Measurements from ENCODE around the gene DGUOK. TPM values are rescaled to one million over a fixed set of nuclear protein-coding genes. Genes with fewer than 3 reads are reported as not detected.
A peak's percentile ranks its signal among the peaks of the same experiment; 100 is the strongest.

The DGUOK gene
- total RNA-seq, 4 donors from 2014 or later: 24.2 to 44.5 (median 39.7) TPM

DNA sequence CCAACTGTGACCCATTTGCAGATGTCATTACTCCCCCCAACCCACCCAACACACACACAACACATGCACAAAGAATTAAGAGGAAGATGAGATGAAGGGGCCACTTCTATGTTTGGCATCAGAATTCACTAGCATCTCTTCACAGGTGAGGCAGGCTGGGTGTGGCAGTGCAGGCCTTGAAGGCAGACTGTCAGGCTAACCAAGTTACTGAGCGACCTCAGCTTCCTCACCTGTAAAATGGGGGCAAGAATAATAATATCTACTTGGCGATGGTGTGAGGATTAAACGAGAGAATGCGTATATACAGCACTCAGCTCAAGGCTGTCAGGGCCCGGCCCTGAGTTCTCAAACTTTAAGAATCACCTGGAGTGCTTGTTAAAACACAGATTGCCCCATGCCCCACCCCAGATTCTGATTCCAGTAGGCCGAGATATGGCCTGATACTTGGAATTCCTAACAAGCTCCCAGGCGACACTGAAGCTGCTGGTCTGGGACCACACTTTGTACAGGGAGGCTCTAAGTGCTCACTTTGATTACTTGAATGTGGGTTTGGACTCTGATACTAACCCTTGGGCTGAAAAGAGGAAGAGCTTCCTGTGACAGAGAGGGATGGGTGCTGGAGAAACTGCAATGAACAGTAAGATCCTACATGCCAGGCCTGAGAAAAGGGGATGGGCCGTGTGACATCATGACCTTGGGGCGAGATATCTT lies 32.8 kb upstream of the DGUOK start:
- no peak for TF ChIP-seq POLR2A (IDR thresholded peaks at IDR 0.05)
- TF ChIP-seq, protein P1, sequence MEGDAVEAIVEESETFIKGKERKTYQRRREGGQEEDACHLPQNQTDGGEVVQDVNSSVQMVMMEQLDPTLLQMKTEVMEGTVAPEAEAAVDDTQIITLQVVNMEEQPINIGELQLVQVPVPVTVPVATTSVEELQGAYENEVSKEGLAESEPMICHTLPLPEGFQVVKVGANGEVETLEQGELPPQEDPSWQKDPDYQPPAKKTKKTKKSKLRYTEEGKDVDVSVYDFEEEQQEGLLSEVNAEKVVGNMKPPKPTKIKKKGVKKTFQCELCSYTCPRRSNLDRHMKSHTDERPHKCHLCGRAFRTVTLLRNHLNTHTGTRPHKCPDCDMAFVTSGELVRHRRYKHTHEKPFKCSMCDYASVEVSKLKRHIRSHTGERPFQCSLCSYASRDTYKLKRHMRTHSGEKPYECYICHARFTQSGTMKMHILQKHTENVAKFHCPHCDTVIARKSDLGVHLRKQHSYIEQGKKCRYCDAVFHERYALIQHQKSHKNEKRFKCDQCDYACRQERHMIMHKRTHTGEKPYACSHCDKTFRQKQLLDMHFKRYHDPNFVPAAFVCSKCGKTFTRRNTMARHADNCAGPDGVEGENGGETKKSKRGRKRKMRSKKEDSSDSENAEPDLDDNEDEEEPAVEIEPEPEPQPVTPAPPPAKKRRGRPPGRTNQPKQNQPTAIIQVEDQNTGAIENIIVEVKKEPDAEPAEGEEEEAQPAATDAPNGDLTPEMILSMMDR (IDR thresholded peaks at IDR 0.05): no peak
- peak overlapping the region in 1 of 4 donors; percentile 46 for H3K4me3 ChIP-seq
- no peaks in the 10 kb centered on the region for H3K27me3 ChIP-seq
- no peaks in the 10 kb centered on the region for H3K36me3 ChIP-seq
- peaks cover 0 to 10% (median 0%) of the 10 kb centered on the region in 4 donors for H3K4me1 ChIP-seq
- H3K9me3 ChIP-seq: no peaks in the 10 kb centered on the region
- no peak for DNase-seq
- peak overlapping the region in 3 of 4 donors; percentile 13 to 88 (median 78) for H3K27ac ChIP-seq

DNA sequence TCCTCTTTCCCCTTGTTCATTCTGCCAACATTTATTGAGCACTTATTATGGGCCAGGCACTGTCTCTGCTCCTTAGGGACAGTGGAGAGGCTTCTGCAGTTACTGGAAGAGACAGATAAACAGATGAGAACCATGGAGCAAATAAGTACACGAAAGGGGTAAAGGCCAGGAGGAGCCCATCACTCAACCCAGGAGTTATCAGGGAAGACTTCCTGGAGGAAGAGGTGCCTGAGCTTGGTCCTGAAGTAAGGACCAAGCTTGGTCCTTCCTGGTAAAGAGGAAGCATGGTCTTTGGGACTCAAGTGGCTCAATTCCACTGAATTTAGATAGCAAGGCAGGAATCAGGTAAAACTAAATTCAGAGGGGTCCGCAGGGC lies 32.2 kb upstream of the DGUOK start:
- H3K27ac ChIP-seq: peak overlapping the region in 2 of 4 donors; percentile 78 to 88
- peak overlapping the region in 1 of 4 donors; percentile 46 for H3K4me3 ChIP-seq
- no peaks in the 10 kb centered on the region for H3K9me3 ChIP-seq
- no peak for DNase-seq
- TF ChIP-seq, protein P1 (IDR thresholded peaks at IDR 0.05): no peak
- no peak for TF ChIP-seq POLR2A (IDR thresholded peaks at IDR 0.05)
- H3K36me3 ChIP-seq: no peaks in the 10 kb centered on the region
- H3K4me1 ChIP-seq: peaks cover 0 to 10% (median 0%) of the 10 kb centered on the region in 4 donors
- H3K27me3 ChIP-seq: no peaks in the 10 kb centered on the region

DNA sequence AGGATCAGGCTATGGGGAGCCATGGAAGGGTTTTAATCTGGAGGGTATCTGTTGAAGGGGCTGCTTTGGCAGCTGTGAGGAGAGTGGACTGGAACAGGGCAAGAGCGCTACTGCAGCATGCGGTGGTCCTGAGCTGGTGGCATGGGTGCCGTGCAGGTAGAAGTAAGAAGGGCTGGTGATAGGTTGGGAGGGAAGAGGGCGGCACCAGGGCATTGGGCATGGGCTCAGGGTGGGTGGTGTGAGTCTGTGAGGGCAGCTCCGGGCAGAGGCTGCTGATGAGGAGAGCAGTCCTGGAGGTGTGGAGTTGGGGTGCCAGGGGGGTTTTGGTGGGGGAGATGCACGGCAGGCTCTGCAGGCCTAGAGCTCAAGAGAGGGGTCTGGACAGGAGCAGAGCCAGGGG lies 31.8 kb upstream of the DGUOK start:
- DNase-seq: no peak
- Histone ChIP-seq H3K4me1 (peaks cover 0 to 10% (median 0%) of the 10 kb centered on the region in 4 donors), H3K27me3 (no peaks in the 10 kb centered on the region), H3K9me3 (no peaks in the 10 kb centered on the region), H3K4me3 (peak overlapping the region in 1 of 4 donors; percentile 46), H3K27ac (peak overlapping the region in 2 of 4 donors; percentile 22 to 88), H3K36me3 (no peaks in the 10 kb centered on the region)
- no peak for TF ChIP-seq POLR2A (IDR thresholded peaks at IDR 0.05)

DNA sequence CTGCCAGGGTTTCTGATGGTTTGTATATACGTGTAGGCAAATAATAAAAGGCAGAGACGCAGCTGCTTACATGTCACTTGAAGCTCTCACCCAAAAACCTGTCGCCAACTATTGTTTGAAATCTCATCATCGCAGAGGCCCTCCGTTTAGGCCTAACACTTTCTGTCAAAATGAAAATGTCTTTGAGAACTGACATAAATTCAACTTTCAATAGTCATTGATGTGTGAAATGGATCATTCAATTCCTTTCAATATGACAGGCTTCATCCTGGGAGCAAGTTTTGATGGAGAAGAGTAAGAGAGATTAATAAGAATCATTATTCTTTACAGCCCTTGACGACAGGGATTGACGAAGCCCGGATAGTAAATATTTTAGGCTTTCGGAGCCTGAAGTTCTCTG lies 31.2 kb upstream of the DGUOK start:
- Histone ChIP-seq H3K4me3 (peak overlapping the region in 1 of 4 donors; percentile 46), H3K9me3 (no peaks in the 10 kb centered on the region), H3K36me3 (no peaks in the 10 kb centered on the region), H3K27ac (peak overlapping the region in 2 of 4 donors; percentile 2 to 88), H3K27me3 (no peaks in the 10 kb centered on the region), H3K4me1 (peaks cover 0 to 10% (median 0%) of the 10 kb centered on the region in 4 donors)
- DNase-seq: no peak
- TF ChIP-seq, protein P1 (IDR thresholded peaks at IDR 0.05): no peak
- no peak for TF ChIP-seq POLR2A (IDR thresholded peaks at IDR 0.05)

DNA sequence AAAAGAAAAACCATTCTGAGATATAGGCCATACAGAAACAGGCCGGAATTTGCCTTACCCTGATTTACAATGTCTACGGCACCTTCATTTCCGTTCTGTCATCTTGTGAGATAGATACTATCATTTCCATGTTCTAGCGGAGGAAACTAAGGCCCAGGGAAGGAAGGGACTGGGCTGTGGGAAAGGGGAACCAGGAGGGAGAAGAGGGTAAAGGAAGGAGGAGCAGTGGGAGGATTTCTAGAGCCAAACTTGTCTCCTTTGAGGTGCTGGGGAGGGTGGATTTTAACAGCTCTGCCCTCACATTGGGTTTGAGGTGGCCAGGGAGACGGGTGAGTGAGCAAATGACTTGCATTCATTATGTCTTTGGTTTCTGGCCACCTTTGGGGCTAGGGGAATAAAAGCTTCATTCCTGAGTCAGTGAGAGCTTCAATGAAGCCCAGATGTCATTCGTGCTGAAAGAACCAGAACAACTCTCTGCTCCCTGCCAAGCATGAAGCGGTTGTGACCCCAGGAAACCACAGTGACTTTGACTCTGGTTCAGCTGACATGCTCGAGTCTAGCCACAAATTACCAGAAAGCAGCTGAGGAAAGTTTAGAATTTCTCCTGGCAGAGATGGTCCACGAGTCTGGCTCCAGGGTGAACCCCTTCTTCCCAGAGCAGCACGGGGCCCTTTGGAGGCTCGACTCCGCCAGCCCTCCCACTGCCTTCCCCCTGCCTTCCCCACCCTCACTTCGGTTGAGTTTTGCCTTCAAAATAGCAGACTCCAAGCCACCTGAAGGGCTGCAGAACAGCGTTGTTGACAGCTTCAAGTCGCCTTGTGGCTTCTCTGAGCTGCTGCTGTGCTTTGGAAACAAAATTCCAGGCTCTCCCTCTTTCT lies 30.1 kb upstream of the DGUOK start:
- no peaks in the 10 kb centered on the region for H3K36me3 ChIP-seq
- peaks cover 0 to 10% (median 0%) of the 10 kb centered on the region in 4 donors for H3K4me1 ChIP-seq
- peak overlapping the region in 2 of 4 donors; percentile 16 to 46 for H3K4me3 ChIP-seq
- H3K27me3 ChIP-seq: no peaks in the 10 kb centered on the region
- peak in 1 of 3 donors; percentile 53 for DNase-seq
- H3K27ac ChIP-seq: peak overlapping the region in 3 of 4 donors; percentile 27 to 88 (median 72)
- no peaks in the 10 kb centered on the region for H3K9me3 ChIP-seq
- TF ChIP-seq POLR2A (IDR thresholded peaks at IDR 0.05): no peak
- TF ChIP-seq, protein P1 (IDR thresholded peaks at IDR 0.05): no peak

DNA sequence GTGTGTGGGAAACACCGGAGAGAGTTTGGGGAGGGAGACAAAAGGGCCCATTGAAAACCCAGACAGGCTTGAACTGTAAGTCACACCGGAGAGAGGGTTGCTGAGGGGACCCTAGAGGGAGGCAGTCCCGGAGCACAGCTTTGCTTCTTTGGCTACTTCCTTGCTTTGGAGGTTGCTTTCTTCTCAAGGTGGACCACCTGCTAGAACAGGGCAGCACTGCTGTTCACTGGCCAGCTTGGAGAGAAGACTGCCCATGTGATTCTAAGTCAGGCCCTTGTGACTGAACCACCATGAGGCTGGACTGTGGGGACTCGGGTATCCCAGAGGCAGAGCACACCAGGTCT lies 29.5 kb upstream of the DGUOK start:
- Histone ChIP-seq H3K9me3 (no peaks in the 10 kb centered on the region), H3K27ac (peak overlapping the region in 3 of 4 donors; percentile 27 to 88 (median 72)), H3K36me3 (no peaks in the 10 kb centered on the region), H3K4me3 (peak overlapping the region in 1 of 4 donors; percentile 46), H3K4me1 (peaks cover 0 to 10% (median 0%) of the 10 kb centered on the region in 4 donors), H3K27me3 (no peaks in the 10 kb centered on the region)
- TF ChIP-seq POLR2A (IDR thresholded peaks at IDR 0.05): no peak
- TF ChIP-seq, protein P1 (IDR thresholded peaks at IDR 0.05): no peak
- no peak for DNase-seq
